ENCODE data around the gene OVCA2.

The OVCA2 gene

GRCh38 chr17:2089021-2089422 is 47.2 kb downstream of the OVCA2 start:
- no peak for DNase-seq

- DNase-seq, result no peak
Observed at GRCh38 chr17:2090210-2090641, 48.4 kb downstream of the OVCA2 start.

- DNase-seq, result no peak
Observed at GRCh38 chr17:2090804-2091534, 49.1 kb downstream of the OVCA2 start.

- DNase-seq, result no peak
Observed at GRCh38 chr17:2092253-2092652, 50.4 kb downstream of the OVCA2 start.

Measured in activated effector memory CD4-positive, alpha-beta T cell treated with anti-CD3 and anti-CD28 coated beads, Interleukin-2, amount 50 U/mL, for 16 hours (primary cell).